ENCODE data around the gene PDE8A. TPM values are rescaled to one million over a fixed set of nuclear protein-coding genes. Genes with fewer than 3 reads are reported as not detected.
"Not testable (repeated sequence)": the region's sequence is repeated elsewhere in the genome, so short reads cannot be mapped to it uniquely, and the experiment has no call there.

PDE8A gene
- total and polyA plus RNA-seq, 4 donors, result 11.2 to 47.5 (median 16.6) TPM

- not testable (repeated sequence) for H3K9ac ChIP-seq (ENCODE audit: low read depth in 1 of 2, low read length in 2 of 2); H3K27ac ChIP-seq (ENCODE audit: low read depth in 1 of 2, low read length in 2 of 2); H3K4me1 ChIP-seq (ENCODE audit: control insufficient read depth in 4 of 4, insufficient read depth in 4 of 4, low read length in 3 of 4); H3K36me3 ChIP-seq (ENCODE audit: control insufficient read depth in 4 of 4, insufficient read depth in 3 of 4, low read depth in 1 of 4, low read length in 3 of 4); H3K27me3 ChIP-seq (ENCODE audit: control insufficient read depth in 4 of 4, insufficient read depth in 4 of 4, low read length in 3 of 4); H3K9me3 ChIP-seq (ENCODE audit: control insufficient read depth in 4 of 4, low read length in 3 of 4); H3K4me3 ChIP-seq (ENCODE audit: low read depth in 1 of 3, low read length in 3 of 3)
- peak; percentile 52 for DNase-seq (ENCODE audit: low spot score)
- 86% methylated on average over 3 of the region's 3 CpGs for WGBS
Measured at GRCh38 chr15:85188171-85188577, 206.5 kb downstream of the PDE8A start.

Small RNA genes within 50 kb of the gene (small RNA-seq; reads per million reads assigned to genes)
- not detected for gene AC044860.2
- gene RNU6-339P, result not detected
- not detected for gene RNU6-796P

Other genes with a start within 250 kb of the PDE8A start
- 10 to 100 TPM in 1 of 2 donors, 1 to 10 TPM in 1; 8.5 to 10.6 TPM for gene ZNF592, start 233.3 kb upstream of the PDE8A start, total RNA-seq
- gene ZNF592, start 233.3 kb upstream of the PDE8A start, polyA plus RNA-seq, result 1 to 10 TPM; 4.4 to 6.6 TPM
- gene ALPK3, start 164.5 kb upstream of the PDE8A start, total RNA-seq, result 10 to 100 TPM in 1 of 2 donors, 1 to 10 TPM in 1; 3.1 to 10.0 TPM
- 1 to 10 TPM in 1 of 2 donors, under 1 TPM in 1; 0.96 to 2.5 TPM for gene ALPK3, start 164.5 kb upstream of the PDE8A start, polyA plus RNA-seq
- gene SLC28A1, start 97.2 kb upstream of the PDE8A start, total RNA-seq, result 10 to 100 TPM in 1 of 2 donors, under 1 TPM in 1; 0.09 to 39.7 TPM
- 10 to 100 TPM; 14.8 to 21.9 TPM for gene SLC28A1, start 97.2 kb upstream of the PDE8A start, polyA plus RNA-seq